Activated CD4-positive, CD25-positive, alpha-beta regulatory T cell treated with anti-CD3 and anti-CD28 coated beads, Interleukin-2, amount 50 U/mL, for 16 hours (primary cell): ENCODE measurements around the gene RSPH6A.

ENCODE experiments used
- DNase-seq: peaks from one replicate; pipeline ENCODE4 v3.0.0-alpha.2; 2020; ENCODE audit warnings: low read depth, low spot score

The RSPH6A gene

GRCh38 chr19:45814851-45815480, at the start of gene RSPH6A:
TSS of gene RSPH6A (minus strand) at chr19:45815308. CDS start at chr19:45815176, 132 bp downstream.
- no peak for DNase-seq

- no peak for DNase-seq
These were observed 49.5 kb upstream of the RSPH6A start for GRCh38 chr19:45864629-45865082.

GRCh38 chr19:45863840-45864628, 48.9 kb upstream of the RSPH6A start, which contains the start of gene FOXA3:
TSS of gene FOXA3 (plus strand) at chr19:45864326. CDS start at chr19:45864457, 131 bp downstream.
- DNase-seq = no peak

GRCh38 chr19:45863335-45863839, 48.3 kb upstream of the RSPH6A start:
- no peak for DNase-seq

GRCh38 chr19:45862564-45863334, 47.6 kb upstream of the RSPH6A start, which contains the start of gene SYMPK:
TSS of gene SYMPK (minus strand) at chr19:45863147. CDS start at chr19:45854495, 8,652 bp downstream.
- DNase-seq = peak; percentile 98

GRCh38 chr19:45862271-45862563, 47.1 kb upstream of the RSPH6A start:
- DNase-seq = no peak

- no peak for DNase-seq
These were observed 45.5 kb upstream of the RSPH6A start for GRCh38 chr19:45860359-45861259.

GRCh38 chr19:45854167-45854778, 39.2 kb upstream of the RSPH6A start:
- no peak for DNase-seq

GRCh38 chr19:45852983-45853382, 37.9 kb upstream of the RSPH6A start:
- DNase-seq = no peak

GRCh38 chr19:45852145-45852750, 37.1 kb upstream of the RSPH6A start:
- DNase-seq = no peak

GRCh38 chr19:45848922-45849321, 33.8 kb upstream of the RSPH6A start:
- no peak for DNase-seq

- no peak for DNase-seq
These were observed 32.6 kb upstream of the RSPH6A start for GRCh38 chr19:45847663-45848062.

- DNase-seq = no peak
These were observed 27.1 kb upstream of the RSPH6A start for GRCh38 chr19:45842198-45842597.

GRCh38 chr19:45834970-45835369, 19.9 kb upstream of the RSPH6A start:
- DNase-seq = no peak

- no peak for DNase-seq
These were observed 13.8 kb upstream of the RSPH6A start for GRCh38 chr19:45828945-45829344.

- DNase-seq = no peak
These were observed 13.4 kb upstream of the RSPH6A start for GRCh38 chr19:45828523-45828922.

GRCh38 chr19:45827459-45828093, 12.5 kb upstream of the RSPH6A start:
- no peak for DNase-seq

- no peak for DNase-seq
These were observed 11.8 kb upstream of the RSPH6A start for GRCh38 chr19:45826934-45827333.
